Activated CD4-positive, alpha-beta T cell treated with anti-CD3 and anti-CD28 coated beads, Interleukin-2, Interleukin-4, amounts not matched to agents 100 ng/mL and 50 ng/mL, durations not matched to agents 16 hours and 8 hours (primary cell): ENCODE data around the gene L1CAM.

Experiments used
- DNase-seq: peaks from one replicate; pipeline ENCODE4 v3.0.0-alpha.2; 2020; ENCODE audit warnings: low spot score

Gene L1CAM

DNA sequence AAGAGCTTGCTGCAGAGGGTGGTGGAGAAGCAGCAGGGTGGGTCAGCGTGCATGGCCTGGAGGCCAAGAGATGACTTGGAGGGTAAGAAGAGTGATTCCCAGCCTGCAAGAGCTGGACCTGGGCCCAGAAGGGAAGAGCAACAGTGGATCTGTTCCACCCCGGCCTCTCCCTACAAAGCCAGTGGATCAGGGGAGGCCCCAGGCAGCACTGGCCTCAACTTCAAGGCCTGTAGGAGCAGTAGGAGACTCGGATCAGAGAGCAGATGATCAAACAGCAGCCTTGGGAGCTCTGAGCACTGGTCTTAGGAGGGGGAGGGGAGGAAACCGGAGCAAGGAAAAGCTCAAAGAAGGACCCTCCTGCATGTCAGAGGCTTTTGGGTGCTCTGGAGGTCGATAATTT is 7.6 kb downstream of the L1CAM start:
- no peak for DNase-seq

GRCh38 chrX:153877571-153878261 is 8.3 kb downstream of the L1CAM start:
- DNase-seq: no peak

- no peak for DNase-seq
These were observed 9.9 kb downstream of the L1CAM start for GRCh38 chrX:153876112-153876491.

GRCh38 chrX:153875391-153876111 is 10.4 kb downstream of the L1CAM start:
- DNase-seq: peak; percentile 39

DNA sequence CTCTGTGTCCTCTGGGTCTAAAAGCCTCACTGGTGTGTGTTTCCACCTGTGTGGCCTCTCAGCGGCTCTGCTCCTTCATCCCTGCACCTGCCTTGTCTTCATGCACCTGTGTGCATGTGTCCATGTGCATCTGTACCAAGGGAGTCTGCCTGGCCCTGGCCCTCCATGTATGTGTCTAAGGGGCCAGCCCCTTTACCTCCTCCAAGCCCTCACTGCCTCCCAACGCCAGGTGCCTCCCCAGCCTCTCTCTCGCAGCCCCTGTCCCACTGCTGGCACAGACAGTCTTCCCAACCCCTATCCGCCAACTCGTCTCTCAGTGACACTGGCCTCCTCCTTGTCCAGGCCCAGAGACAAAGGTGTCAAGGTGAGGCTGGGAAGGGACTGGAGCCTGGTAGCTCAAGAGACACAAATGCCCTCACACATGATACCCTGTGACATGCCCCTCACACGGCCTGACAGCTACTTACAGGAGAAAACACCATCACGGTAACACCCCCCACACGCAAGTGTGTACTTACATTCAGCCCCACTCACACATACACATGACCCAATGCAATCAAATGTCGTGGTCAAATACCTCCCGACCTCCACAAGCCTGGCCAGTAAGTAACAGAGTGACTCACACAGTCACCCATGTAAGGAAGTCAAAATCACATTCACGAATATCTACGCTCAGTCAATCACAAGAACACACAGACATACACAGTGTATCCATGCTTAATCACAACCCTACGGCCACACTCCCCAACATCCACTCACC is 11.4 kb downstream of the L1CAM start:
- DNase-seq: no peak

GRCh38 chrX:153874085-153874365 is 11.9 kb downstream of the L1CAM start:
- DNase-seq: no peak

- no peak for DNase-seq
These were observed 12.5 kb downstream of the L1CAM start for GRCh38 chrX:153873282-153874084.

- DNase-seq: no peak
These were observed 13.8 kb downstream of the L1CAM start for GRCh38 chrX:153871946-153872878.

- no peak for DNase-seq
These were observed 14.5 kb downstream of the L1CAM start for GRCh38 chrX:153871451-153871850.

- no peak for DNase-seq
These were observed 15.1 kb downstream of the L1CAM start for GRCh38 chrX:153870791-153871360.

DNA sequence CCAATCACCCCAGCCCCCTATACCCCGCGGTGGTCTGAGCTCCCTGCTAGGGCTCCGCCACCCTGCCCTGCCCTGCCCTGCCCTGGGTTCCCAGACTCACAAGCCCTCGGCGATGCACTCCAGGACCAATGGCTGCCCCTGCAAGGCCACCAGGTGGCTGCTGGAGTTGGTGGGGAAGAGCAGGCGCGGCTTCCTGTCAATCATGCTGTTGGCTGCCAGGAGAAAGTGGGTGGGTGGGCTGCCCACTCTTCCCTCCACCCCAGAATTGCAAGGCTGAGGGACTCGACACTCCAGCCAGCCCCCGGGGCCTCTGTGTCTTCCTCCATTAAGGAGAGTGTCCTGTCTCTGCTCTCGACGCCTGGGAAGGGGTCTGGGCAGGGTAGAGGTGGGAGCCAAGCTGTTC is 15.7 kb downstream of the L1CAM start:
- no peak for DNase-seq

DNA sequence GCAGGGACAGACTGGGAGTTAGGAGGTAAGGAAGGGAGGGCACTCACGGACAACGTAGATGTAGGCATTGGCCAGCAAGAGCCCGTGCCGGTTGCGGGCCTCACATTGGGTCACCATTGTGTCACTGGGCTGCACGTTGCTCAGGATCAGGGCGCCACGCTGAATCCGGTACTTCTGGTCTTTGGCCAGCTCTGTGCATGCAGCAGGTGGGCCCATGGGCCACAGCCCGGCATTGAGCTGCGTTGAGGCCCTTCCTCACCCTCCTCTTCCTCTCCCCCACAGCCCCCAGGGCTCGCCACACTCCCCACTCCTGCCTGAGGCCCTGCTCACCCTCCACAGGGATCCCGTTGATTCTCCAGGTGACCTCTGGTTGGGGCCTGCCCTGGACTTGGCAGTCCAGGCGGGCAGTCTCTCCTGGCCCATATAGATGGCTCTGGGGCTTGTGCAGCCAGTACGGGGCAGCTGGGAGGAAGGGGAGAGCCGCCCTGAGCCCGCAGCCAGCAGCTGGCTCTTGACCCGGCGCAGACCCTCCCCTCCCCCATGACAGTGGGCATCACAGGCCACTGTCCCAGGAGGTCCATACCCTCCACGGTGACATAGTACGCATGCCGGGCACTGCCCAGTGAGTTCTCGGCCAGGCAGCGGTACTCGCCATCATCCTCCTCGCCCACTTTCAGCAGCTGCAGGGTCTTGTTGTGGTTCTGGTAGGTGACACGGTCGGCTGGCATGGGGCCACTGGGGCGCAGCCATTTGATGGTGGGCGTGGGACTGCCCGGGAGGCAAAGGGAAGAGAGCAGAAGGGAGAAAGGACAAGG is 16.3 kb downstream of the L1CAM start:
- no peak for DNase-seq

DNA sequence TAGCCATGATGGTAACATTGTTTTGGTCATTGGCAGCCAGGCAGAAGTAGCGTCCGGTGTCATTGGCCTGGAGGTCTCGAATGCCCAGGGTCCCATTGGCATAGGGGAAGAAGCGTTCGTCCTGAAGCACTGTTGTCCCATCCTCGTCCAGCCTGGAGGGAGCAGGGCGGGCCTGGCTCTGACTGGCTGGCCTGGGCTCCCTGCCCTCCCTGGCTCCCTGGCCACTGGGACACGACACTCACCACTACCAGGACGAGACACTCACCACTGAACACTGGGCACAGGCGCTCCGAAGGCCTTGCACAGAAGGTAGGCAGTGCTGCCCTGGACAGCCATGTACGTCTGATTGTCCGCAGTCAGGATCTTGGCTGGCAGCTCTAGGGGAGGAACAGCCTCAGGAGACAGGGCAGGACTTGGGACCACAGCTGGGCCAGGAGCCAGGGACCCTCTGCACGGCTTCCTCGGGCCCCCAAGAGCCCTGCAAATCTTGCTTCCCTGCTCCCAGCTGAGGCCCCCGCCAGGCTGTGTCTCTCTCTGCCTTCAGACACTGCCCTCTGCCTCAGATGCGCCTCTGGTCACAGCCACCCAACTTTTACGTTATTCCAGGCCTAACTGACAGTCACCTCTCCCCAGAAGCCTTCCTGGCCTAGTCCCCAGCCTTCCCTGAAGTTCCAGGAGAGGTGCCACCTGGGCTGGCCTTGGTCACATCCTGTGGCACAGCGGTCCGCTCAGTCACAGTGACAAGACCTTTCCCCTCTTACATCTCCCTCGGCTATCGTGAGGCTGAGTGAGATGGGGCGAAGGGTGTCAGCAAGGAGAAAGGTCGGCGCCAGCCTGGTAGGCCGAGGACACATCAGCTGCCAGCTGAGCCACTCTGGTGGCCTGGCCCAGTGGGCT is 17.1 kb downstream of the L1CAM start:
- no peak for DNase-seq

- no peak for DNase-seq
These were observed 18.3 kb downstream of the L1CAM start for GRCh38 chrX:153867671-153868070.

DNA sequence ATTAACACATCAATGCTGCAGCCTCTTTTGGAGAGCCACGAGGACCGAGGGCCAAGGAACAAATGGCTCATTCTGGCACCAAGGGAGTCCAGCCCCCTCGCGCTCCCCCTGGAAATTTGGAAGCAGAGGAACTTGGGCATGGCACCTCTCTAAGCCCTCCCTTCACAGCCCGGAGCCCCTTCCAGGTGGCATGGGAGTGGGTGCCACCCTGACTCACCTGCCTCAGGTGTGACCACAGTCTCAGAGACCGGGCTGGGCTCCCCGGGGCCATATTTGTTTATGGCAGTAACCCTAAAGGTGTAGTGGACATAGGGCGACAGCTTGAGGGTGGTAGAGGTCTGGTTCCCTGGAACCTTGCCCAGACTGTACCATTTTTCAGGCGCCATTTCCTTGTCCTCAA is 18.8 kb downstream of the L1CAM start:
- DNase-seq: no peak

GRCh38 chrX:153866302-153867019 is 19.5 kb downstream of the L1CAM start:
- DNase-seq: no peak

DNA sequence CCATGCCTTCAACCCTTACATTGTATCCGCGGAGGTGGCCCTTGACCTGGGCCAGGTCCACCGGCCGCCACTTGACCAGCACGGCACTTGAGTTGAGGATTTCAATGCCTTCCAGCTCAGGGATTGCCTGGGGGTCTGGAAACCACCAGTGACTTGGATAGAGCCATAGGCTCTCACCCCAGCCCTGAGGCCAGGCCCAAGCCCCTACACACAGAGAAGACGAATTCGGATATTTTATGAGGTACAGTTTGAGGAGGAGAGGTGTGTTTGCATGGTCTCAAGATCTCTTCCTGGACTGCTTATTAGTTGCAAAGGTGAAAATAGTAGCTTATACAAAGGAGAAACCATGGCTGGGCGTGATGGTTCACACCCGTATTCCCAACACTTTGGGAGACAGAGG is 20.3 kb downstream of the L1CAM start:
- no peak for DNase-seq

DNA sequence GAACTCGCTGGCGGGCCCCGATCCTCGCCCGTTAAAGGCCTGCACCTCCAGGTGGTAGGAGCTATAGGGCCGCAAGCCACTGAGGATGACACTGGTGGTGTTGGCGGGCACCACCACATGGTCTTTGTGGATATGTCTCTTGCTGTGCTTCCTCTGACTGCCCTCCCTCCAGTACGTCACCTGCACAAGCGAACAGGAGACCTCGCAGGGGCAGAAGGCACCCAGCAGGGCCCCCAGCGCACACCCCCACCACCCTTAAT is 20.7 kb downstream of the L1CAM start:
- DNase-seq: no peak
